NCI-H82 (cell line): Measurements from ENCODE around the gene USP48.
A peak's percentile ranks its signal among the peaks of the same experiment; 100 is the strongest.
"Not testable (repeated sequence)": the region's sequence is repeated elsewhere in the genome, so short reads cannot be mapped to it uniquely, and the experiment has no call there.

Source experiments
- DNase-seq: peaks from one replicate; lab custom pipeline; 2025; lab: John Stamatoyannopoulos, UW

USP48 gene

GRCh38 chr1:21634806-21635535 lies 148.0 kb downstream of the USP48 start:
- DNase-seq: no peak

- DNase-seq: no peak
Measured at GRCh38 chr1:21633992-21634805, 148.8 kb downstream of the USP48 start.

GRCh38 chr1:21633141-21633755 lies 149.7 kb downstream of the USP48 start:
- no peak for DNase-seq

- DNase-seq: no peak
Measured at GRCh38 chr1:21631944-21632887, 150.7 kb downstream of the USP48 start.

- not testable (repeated sequence) for DNase-seq
Measured at GRCh38 chr1:21631590-21631943, 151.4 kb downstream of the USP48 start.

- peak; percentile 29 for DNase-seq
Measured at GRCh38 chr1:21630571-21631343, 152.2 kb downstream of the USP48 start.

GRCh38 chr1:21629971-21630370 lies 153.0 kb downstream of the USP48 start:
- no peak for DNase-seq

GRCh38 chr1:21628798-21629393 lies 154.1 kb downstream of the USP48 start:
- no peak for DNase-seq
